K562 (cell line): ENCODE results near the gene ORC2. TPM values are rescaled to one million over a fixed set of nuclear protein-coding genes. Genes with fewer than 3 reads are reported as not detected.

ENCODE experiments used
- ATAC-seq: fragments of 200-7000 bp; cut with Tn5 transposase; 3 replicates; pipeline ENCODE4 v1.9.1; 2020; ENCODE audit warnings: moderate library complexity
- BruUV-seq: library from RNA; stranded (reverse); fragments of 400-500 nt; replicated peaks from 2 replicates; lab custom pipeline; 2021; lab: Mats Ljungman, UMichigan
- CTCF ChIA-PET: fragments of 300-600 bp; formaldehyde crosslinking; extraction: SDS; loops from one replicate; lab custom pipeline; 2021; ENCODE audit warnings: low intra/inter-chr PET ratio; lab: Yijun Ruan, JAX
- POLR2A ChIA-PET: fragments of 300-600, 350-650 bp; sonication (Branson Sonifier 250); formaldehyde crosslinking; extraction: SDS; loops from one replicate; lab custom pipeline; 2021; ENCODE audit warnings: antibody characterized with exemption, inconsistent platforms; lab: Yijun Ruan, JAX
- DNase-seq, 4 experiments: peaks; one replicate each; pipeline versions ENCODE4 v3.0.0 to v3.0.0-alpha.2; 2011 to 2018; ENCODE audit warnings: low spot score in 3 of 4, mixed read lengths in 3 of 4; ENCODE audit errors: extremely low read depth in 1 of 4
- FAIRE-seq: peaks from 2 replicates; lab custom pipeline; 2011; peaks lifted over from hg19 to GRCh38; lab: Jason Lieb, UNC
- H2AFZ ChIP-seq: 2 replicates; pipeline ENCODE4 v1.6.0; 2011; ENCODE audit warnings: low read depth, low read length, control low read depth, inconsistent platforms
- H3K27ac ChIP-seq: fragments of 200-600 bp; 3 replicates; pipeline ENCODE4 v1.8.0; 2011; ENCODE audit warnings: low read depth, mild to moderate bottlenecking, control low read depth, inconsistent platforms, low read length, moderate library complexity, mixed read lengths; ENCODE audit errors: extremely low read depth
- H3K27me3 ChIP-seq, 2 experiments: fragments of 300-600 bp in 1 of 2; 2 replicates in 1 of 2; 3 replicates in 1 of 2; pipeline versions ENCODE4 v1.6.0 to v1.8.0; 2011; ENCODE audit warnings: inconsistent platforms in 2 of 2, low read length in 2 of 2, mild to moderate bottlenecking in 1 of 2, mixed read lengths in 1 of 2, moderate library complexity in 1 of 2; ENCODE audit not compliant: control insufficient read depth in 2 of 2, insufficient read depth in 2 of 2
- H3K36me3 ChIP-seq: fragments of 300-600 bp; 3 replicates; pipeline ENCODE4 v1.8.0; 2011; ENCODE audit warnings: mild to moderate bottlenecking, low read length, inconsistent platforms; ENCODE audit not compliant: control insufficient read depth, insufficient read depth
- H3K4me1 ChIP-seq, 2 experiments: fragments of 200-600 bp in 1 of 2; replicated peaks in 1 of 2; 2 replicates in 1 of 2; 3 replicates in 1 of 2; pipeline versions ENCODE4 v1.5.1 to v1.8.0; 2011; ENCODE audit warnings: inconsistent platforms in 2 of 2, low read length in 2 of 2, mild to moderate bottlenecking in 1 of 2, mixed read lengths in 1 of 2, moderate library complexity in 1 of 2; ENCODE audit not compliant: control insufficient read depth in 2 of 2, insufficient read depth in 2 of 2
- H3K4me2 ChIP-seq: 2 replicates; pipeline ENCODE4 v1.6.1; 2011; ENCODE audit warnings: low read length, control low read depth, inconsistent platforms, mixed read lengths; ENCODE audit not compliant: insufficient read depth
- H3K4me3 ChIP-seq: fragments of 200-600 bp; sonication (generic), shearing (Covaris generic); 2 replicates; pipeline ENCODE4 v1.5.1; 2016; ENCODE audit warnings: control low read depth, inconsistent platforms
- H3K79me2 ChIP-seq: fragments of 200-600 bp; 3 replicates; pipeline ENCODE4 v1.8.0; 2011; ENCODE audit warnings: low read length, inconsistent platforms; ENCODE audit not compliant: control insufficient read depth, insufficient read depth
- H3K9ac ChIP-seq, 2 experiments: 2 replicates each; pipeline versions ENCODE4 v1.6.0 to v1.6.1; 2011; ENCODE audit warnings: low read depth in 2 of 2, low read length in 2 of 2, control low read depth in 1 of 2, inconsistent platforms in 1 of 2, mild to moderate bottlenecking in 1 of 2, mixed read lengths in 1 of 2; ENCODE audit not compliant: insufficient read depth in 1 of 2
- H3K9me1 ChIP-seq: one replicate; pipeline ENCODE4 v1.6.0; 2011; ENCODE audit warnings: inconsistent platforms, mild to moderate bottlenecking, low read length, moderate library complexity; ENCODE audit not compliant: control insufficient read depth, insufficient read depth
- H3K9me3 ChIP-seq: replicated peaks from 2 replicates; pipeline ENCODE4 v1.5.1; 2011; ENCODE audit warnings: low read depth, low read length, inconsistent platforms; ENCODE audit not compliant: control insufficient read depth, insufficient read depth
- H4K20me1 ChIP-seq: replicated peaks from 2 replicates; pipeline ENCODE4 v1.6.1; 2011; ENCODE audit warnings: low read length, inconsistent platforms, mixed read lengths; ENCODE audit not compliant: control insufficient read depth, insufficient read depth
- BHLHE40 ChIP-seq: IDR thresholded peaks from 2 replicates; pipeline ENCODE4 v1.6.1; 2011; ENCODE audit warnings: low read length, improper control_type of control experiment
- FOXP1 ChIP-seq: sonication (generic); formaldehyde crosslinking; IDR thresholded peaks from 2 replicates; pipeline ENCODE4 v1.8.0; 2022; ENCODE audit warnings: mild to moderate bottlenecking, missing genetic modification reagents
- HIVEP1 ChIP-seq: fragments of 250-450 bp; sonication (Bioruptor Pico); IDR thresholded peaks from 2 replicates; pipeline ENCODE4 v1.4.0; 2020; ENCODE audit warnings: mild to moderate bottlenecking
- KAT8 ChIP-seq: fragments of 450-650 bp; IDR thresholded peaks from 2 replicates; pipeline ENCODE4 v1.6.1; 2016; ENCODE audit warnings: low read depth, mild to moderate bottlenecking
- MEF2A ChIP-seq: IDR thresholded peaks from 2 replicates; pipeline ENCODE4 v1.6.1; 2011; ENCODE audit warnings: low read depth, mild to moderate bottlenecking, low read length, moderate library complexity; ENCODE audit not compliant: control insufficient read depth
- POLR2H ChIP-seq: IDR thresholded peaks from 2 replicates; pipeline ENCODE4 v1.6.1; 2016; ENCODE audit warnings: missing genetic modification characterization, low read depth, mild to moderate bottlenecking, control low read depth, missing compliant biosample characterization, moderate library complexity
- SMAD4 ChIP-seq: fragments of 250-450 bp; sonication (Bioruptor Pico); conservative IDR thresholded peaks from 2 replicates; pipeline ENCODE4 v1.8.0; 2021; ENCODE audit warnings: inconsistent platforms, mild to moderate bottlenecking, moderate library complexity
- THRAP3 ChIP-seq: fragments of 450-650 bp; IDR thresholded peaks from 2 replicates; pipeline ENCODE4 v1.6.1; 2016; ENCODE audit warnings: mild to moderate bottlenecking, inconsistent platforms, borderline replicate concordance
- ZEB2 ChIP-seq: fragments of 450-650 bp; IDR thresholded peaks from 2 replicates; pipeline ENCODE4 v1.6.1; 2016
- ZNF12 ChIP-seq: sonication (generic); formaldehyde crosslinking; IDR thresholded peaks from 2 replicates; pipeline ENCODE4 v1.4.0; 2020; ENCODE audit warnings: mild to moderate bottlenecking, missing genetic modification reagents
- ZNF696 ChIP-seq: fragments of 250-450 bp; sonication (Bioruptor Pico); conservative IDR thresholded peaks from 2 replicates; pipeline ENCODE4 v1.4.0; 2020; ENCODE audit warnings: mild to moderate bottlenecking, moderate library complexity
- ZNF766 ChIP-seq: fragments of 200-800 bp; sonication (Bioruptor generic); conservative IDR thresholded peaks from 2 replicates; pipeline ENCODE4 v1.6.1; 2016; ENCODE audit warnings: missing genetic modification characterization, missing compliant biosample characterization
- WGBS: fragments of 100-300 bp; shearing (Covaris generic); methylation state at CpG from one replicate; pipeline ENCODE4 v1.1.6; 2016; ENCODE audit warnings: low coverage, mixed read lengths; ENCODE audit not compliant: insufficient coverage; ENCODE audit errors: missing lambda C conversion rate; 5-methylcytosine and 5-hydroxymethylcytosine counted together
- in situ Hi-C: fragments of 300-500 bp; cut with MboI; formaldehyde crosslinking; loops from 4 replicates; pipeline ENCODE4 v1.15.0; 2018; ENCODE audit warnings: inconsistent platforms, mixed read lengths
- intact Hi-C: fragments of 100-400 bp; cut with micrococcal nuclease; formaldehyde crosslinking; loops from 2 replicates; pipeline ENCODE4 v1.14.2; 2022
- polyA plus RNA-seq, 8 experiments: library from polyadenylated mRNA; depleted of rRNA in 4 of 8; stranded (reverse) in 5 of 8; unstranded in 3 of 8; fragments of >200 nt; fragmentation: Nextera tagmentation in 2 of 8; fragmentation: Illumina TruSeq in 1 of 8; extraction: Ambion mirVana in 2 of 8; extraction: Trizol in 1 of 8; gene quantifications; 2 replicates each; pipeline versions ENCODE4 v1.2.1 to v1.2.3, GENCODE V29; 2011 to 2014; ENCODE audit warnings: inconsistent platforms in 1 of 8, missing spikeins in 1 of 8
- total RNA-seq, 7 experiments: library from RNA; depleted of rRNA in 6 of 7; stranded (reverse); fragments of >200 nt in 6 of 7; fragmentation: Illumina TruSeq in 2 of 7; extraction: Trizol in 2 of 7; gene quantifications; 2 replicates each; pipeline versions ENCODE4 v1.2.1 to v1.2.3, GENCODE V29; 2011 to 2021; ENCODE audit warnings: low replicate concordance in 1 of 7
- TF ChIP-seq, protein P1 (sequence below): fragments of 250-450 bp; sonication (Bioruptor Pico); IDR thresholded peaks from 2 replicates; pipeline ENCODE4 v1.4.0; 2020; ENCODE audit warnings: mild to moderate bottlenecking
- TF ChIP-seq, protein P2 (sequence below), 2 experiments: IDR thresholded peaks; 2 replicates each; pipeline ENCODE4 v1.6.1; 2011; ENCODE audit warnings: borderline replicate concordance in 1 of 2, control low read depth in 1 of 2, low read depth in 1 of 2, low read length in 1 of 2, mild to moderate bottlenecking in 1 of 2, mixed read lengths in 1 of 2, moderate library complexity in 1 of 2; ENCODE audit not compliant: insufficient read depth in 1 of 2, insufficient read length in 1 of 2, poor library complexity in 1 of 2, severe bottlenecking in 1 of 2; ENCODE audit errors: extremely low read depth in 1 of 2
- TF ChIP-seq, protein P3 (sequence below): sonication (generic); formaldehyde crosslinking; IDR thresholded peaks from 2 replicates; pipeline ENCODE4 v1.8.0; 2022; ENCODE audit warnings: missing genetic modification reagents, mild to moderate bottlenecking, moderate library complexity, borderline replicate concordance

Gene ORC2
- total and polyA plus RNA-seq, 9 of the 15 experiments (the other 6 are each of a cell fraction or from before 2014, with no cell fraction given): 5.6 to 41.1 (median 19.0) TPM

DNA sequence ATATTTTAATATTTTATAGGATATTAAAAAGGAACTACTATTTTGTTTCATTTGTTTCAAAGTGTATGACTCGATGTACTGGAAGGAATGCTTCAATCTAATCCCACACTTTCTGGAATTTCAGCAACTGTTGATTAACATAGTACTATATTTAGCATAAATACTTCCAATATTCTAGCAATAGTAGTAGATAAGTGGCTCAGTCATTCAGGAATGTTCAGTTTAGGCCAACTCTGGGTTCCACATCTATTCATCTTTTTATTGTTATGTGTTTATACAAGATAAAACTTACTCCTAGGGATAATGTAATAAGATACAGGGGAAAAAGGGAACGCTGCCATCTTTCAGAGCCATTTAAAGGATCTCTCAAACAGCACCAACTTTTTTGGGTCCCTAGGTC, 22.3 kb upstream of the ORC2 start:
- intact Hi-C loops (no loop called here), in situ Hi-C loops (no loop called here)
- H3K4me1 ChIP-seq: no peaks in the 10 kb centered on the region
- H4K20me1 ChIP-seq: no peaks in the 10 kb centered on the region
- TF ChIP-seq MEF2A (no peak), POLR2H (tag) (no peak), KAT8 (no peak), ZNF766 (CRISPR knock-in tag) (no peak), FOXP1 (CRISPR knock-in tag) (no peak), THRAP3 (no peak), HIVEP1 (CRISPR knock-in tag) (no peak), SMAD4 (CRISPR knock-in tag) (no peak), BHLHE40 (no peak), ZNF12 (CRISPR knock-in tag) (no peak), ZEB2 (no peak), ZNF696 (CRISPR knock-in tag) (no peak)
- TF ChIP-seq, protein P1, sequence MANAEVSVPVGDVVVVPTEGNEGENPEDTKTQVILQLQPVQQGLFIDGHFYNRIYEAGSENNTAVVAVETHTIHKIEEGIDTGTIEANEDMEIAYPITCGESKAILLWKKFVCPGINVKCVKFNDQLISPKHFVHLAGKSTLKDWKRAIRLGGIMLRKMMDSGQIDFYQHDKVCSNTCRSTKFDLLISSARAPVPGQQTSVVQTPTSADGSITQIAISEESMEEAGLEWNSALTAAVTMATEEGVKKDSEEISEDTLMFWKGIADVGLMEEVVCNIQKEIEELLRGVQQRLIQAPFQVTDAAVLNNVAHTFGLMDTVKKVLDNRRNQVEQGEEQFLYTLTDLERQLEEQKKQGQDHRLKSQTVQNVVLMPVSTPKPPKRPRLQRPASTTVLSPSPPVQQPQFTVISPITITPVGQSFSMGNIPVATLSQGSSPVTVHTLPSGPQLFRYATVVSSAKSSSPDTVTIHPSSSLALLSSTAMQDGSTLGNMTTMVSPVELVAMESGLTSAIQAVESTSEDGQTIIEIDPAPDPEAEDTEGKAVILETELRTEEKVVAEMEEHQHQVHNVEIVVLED: no peak
- TF ChIP-seq, protein P2, sequence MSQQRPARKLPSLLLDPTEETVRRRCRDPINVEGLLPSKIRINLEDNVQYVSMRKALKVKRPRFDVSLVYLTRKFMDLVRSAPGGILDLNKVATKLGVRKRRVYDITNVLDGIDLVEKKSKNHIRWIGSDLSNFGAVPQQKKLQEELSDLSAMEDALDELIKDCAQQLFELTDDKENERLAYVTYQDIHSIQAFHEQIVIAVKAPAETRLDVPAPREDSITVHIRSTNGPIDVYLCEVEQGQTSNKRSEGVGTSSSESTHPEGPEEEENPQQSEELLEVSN (IDR thresholded peaks at IDR 0.05; ENCODE audit: borderline replicate concordance in 1 of 2, extremely low read depth in 1 of 2, insufficient read depth in 1 of 2, insufficient read length in 1 of 2, low read depth in 1 of 2, low read length in 1 of 2, poor library complexity in 1 of 2, severe bottlenecking in 1 of 2): no peak
- TF ChIP-seq, protein P3, sequence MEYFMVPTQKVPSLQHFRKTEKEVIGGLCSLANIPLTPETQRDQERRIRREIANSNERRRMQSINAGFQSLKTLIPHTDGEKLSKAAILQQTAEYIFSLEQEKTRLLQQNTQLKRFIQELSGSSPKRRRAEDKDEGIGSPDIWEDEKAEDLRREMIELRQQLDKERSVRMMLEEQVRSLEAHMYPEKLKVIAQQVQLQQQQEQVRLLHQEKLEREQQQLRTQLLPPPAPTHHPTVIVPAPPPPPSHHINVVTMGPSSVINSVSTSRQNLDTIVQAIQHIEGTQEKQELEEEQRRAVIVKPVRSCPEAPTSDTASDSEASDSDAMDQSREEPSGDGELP: no peak
- H3K79me2 ChIP-seq: no peaks in the 10 kb centered on the region
- BruUV-seq: no TSS peak
- no peak for DNase-seq
- H3K4me3 ChIP-seq: no peak overlapping the region
- H3K9me3 ChIP-seq: no peaks in the 10 kb centered on the region
- no peaks in the 10 kb centered on the region for H3K9me1 ChIP-seq
- FAIRE-seq: no peak
- WGBS: 96% methylated on average over 2 of the region's 2 CpGs
- H3K27me3 ChIP-seq: no peaks in the 10 kb centered on the region
- ChIA-PET POLR2A (no interaction called here), CTCF (no interaction called here)
- H3K9ac ChIP-seq: no peak overlapping the region
- H2AFZ ChIP-seq: no peak overlapping the region
- H3K4me2 ChIP-seq: no peak overlapping the region
- peaks cover 77% of the 10 kb centered on the region for H3K36me3 ChIP-seq
- ATAC-seq: no peak
- no peak overlapping the region for H3K27ac ChIP-seq
